COR-L47 (cell line): Measurements from ENCODE around the gene ASB10.
A peak's percentile ranks its signal among the peaks of the same experiment; 100 is the strongest.

Source experiments
- DNase-seq: peaks from one replicate; lab custom pipeline; 2025; lab: John Stamatoyannopoulos, UW

ASB10 gene

GRCh38 chr7:151210087-151210854 is 23.2 kb upstream of the ASB10 start, which contains the start of gene H2BK1:
TSS of gene H2BK1 (minus strand) at chr7:151210488. CDS start at chr7:151210318, 170 bp downstream.
- no peak for DNase-seq

- DNase-seq: no peak
Measured at GRCh38 chr7:151209588-151209987, 22.5 kb upstream of the ASB10 start.

- no peak for DNase-seq
Measured at GRCh38 chr7:151208253-151208862, 21.3 kb upstream of the ASB10 start.

GRCh38 chr7:151207804-151208203 is 20.8 kb upstream of the ASB10 start:
- no peak for DNase-seq

- no peak for DNase-seq
Measured at GRCh38 chr7:151207315-151207714, 20.3 kb upstream of the ASB10 start.

GRCh38 chr7:151206914-151207313 is 19.9 kb upstream of the ASB10 start:
- DNase-seq: no peak

- DNase-seq: no peak
Measured at GRCh38 chr7:151205730-151206129, 18.7 kb upstream of the ASB10 start.

- no peak for DNase-seq
Measured at GRCh38 chr7:151204383-151205032, 17.5 kb upstream of the ASB10 start.

- DNase-seq: no peak
Measured at GRCh38 chr7:151202836-151203235, 15.8 kb upstream of the ASB10 start.

GRCh38 chr7:151201751-151202150 is 14.7 kb upstream of the ASB10 start:
- no peak for DNase-seq

- DNase-seq: no peak
Measured at GRCh38 chr7:151201344-151201743, 14.3 kb upstream of the ASB10 start.

- peak; percentile 45 for DNase-seq
Measured at GRCh38 chr7:151198945-151199848, 12.1 kb upstream of the ASB10 start.

- no peak for DNase-seq
Measured at GRCh38 chr7:151197932-151198331, 10.9 kb upstream of the ASB10 start.

- DNase-seq: no peak
Measured at GRCh38 chr7:151195616-151196450, 8.8 kb upstream of the ASB10 start.

GRCh38 chr7:151194188-151194587 is 7.1 kb upstream of the ASB10 start:
- DNase-seq: no peak

- DNase-seq: no peak
Measured at GRCh38 chr7:151193203-151193978, 6.3 kb upstream of the ASB10 start.

- no peak for DNase-seq
Measured at GRCh38 chr7:151192002-151192539, 5.0 kb upstream of the ASB10 start.

GRCh38 chr7:151191544-151191943 is 4.5 kb upstream of the ASB10 start:
- no peak for DNase-seq

GRCh38 chr7:151189038-151189437 is 2.0 kb upstream of the ASB10 start:
- no peak for DNase-seq

GRCh38 chr7:151188252-151188542 is 1.1 kb upstream of the ASB10 start:
- DNase-seq: no peak
